HL-60 (cell line): Measurements from ENCODE around the gene PIP5K1C.

Experiments used
- DNase-seq, 2 experiments: peaks; one replicate each; pipeline ENCODE4 v3.0.0-alpha.2; 2010 to 2020; ENCODE audit warnings: low read depth in 1 of 2, low spot score in 1 of 2
- H3K27ac ChIP-seq: fragments of 250-450 bp; sonication (Bioruptor Pico); replicated peaks from 2 replicates; pipeline ENCODE4 v1.5.1; 2020; ENCODE audit warnings: mild to moderate bottlenecking, moderate library complexity
- H3K27me3 ChIP-seq: fragments of 250-450 bp; sonication (Bioruptor Pico); 2 replicates; pipeline ENCODE4 v1.5.1; 2021; ENCODE audit warnings: mild to moderate bottlenecking, moderate library complexity; ENCODE audit not compliant: insufficient read depth, poor library complexity, severe bottlenecking
- H3K4me3 ChIP-seq: replicated peaks from 2 replicates; pipeline ENCODE4 v1.5.1; 2011; ENCODE audit warnings: mild to moderate bottlenecking, control low read depth, low read length; ENCODE audit not compliant: insufficient read depth
- GABPA ChIP-seq: IDR thresholded peaks from 2 replicates; pipeline ENCODE4 v1.6.1; 2012; ENCODE audit warnings: low read depth
- POLR2AphosphoS5 ChIP-seq: IDR thresholded peaks from 2 replicates; pipeline ENCODE4 v1.6.1; 2012; ENCODE audit warnings: low read depth
- REST ChIP-seq: IDR thresholded peaks from 2 replicates; pipeline ENCODE4 v1.6.1; 2012; ENCODE audit warnings: low read depth; ENCODE audit not compliant: insufficient replicate concordance
- SPI1 ChIP-seq: IDR thresholded peaks from 2 replicates; pipeline ENCODE4 v1.6.1; 2012; ENCODE audit warnings: low read depth, mild to moderate bottlenecking, borderline replicate concordance
- TF ChIP-seq, protein P1 (sequence below): IDR thresholded peaks from one replicate; pipeline ENCODE4 v1.5.1; 2011; ENCODE audit warnings: low read length, control low read depth, inconsistent platforms; ENCODE audit not compliant: insufficient read depth

The PIP5K1C gene

DNA sequence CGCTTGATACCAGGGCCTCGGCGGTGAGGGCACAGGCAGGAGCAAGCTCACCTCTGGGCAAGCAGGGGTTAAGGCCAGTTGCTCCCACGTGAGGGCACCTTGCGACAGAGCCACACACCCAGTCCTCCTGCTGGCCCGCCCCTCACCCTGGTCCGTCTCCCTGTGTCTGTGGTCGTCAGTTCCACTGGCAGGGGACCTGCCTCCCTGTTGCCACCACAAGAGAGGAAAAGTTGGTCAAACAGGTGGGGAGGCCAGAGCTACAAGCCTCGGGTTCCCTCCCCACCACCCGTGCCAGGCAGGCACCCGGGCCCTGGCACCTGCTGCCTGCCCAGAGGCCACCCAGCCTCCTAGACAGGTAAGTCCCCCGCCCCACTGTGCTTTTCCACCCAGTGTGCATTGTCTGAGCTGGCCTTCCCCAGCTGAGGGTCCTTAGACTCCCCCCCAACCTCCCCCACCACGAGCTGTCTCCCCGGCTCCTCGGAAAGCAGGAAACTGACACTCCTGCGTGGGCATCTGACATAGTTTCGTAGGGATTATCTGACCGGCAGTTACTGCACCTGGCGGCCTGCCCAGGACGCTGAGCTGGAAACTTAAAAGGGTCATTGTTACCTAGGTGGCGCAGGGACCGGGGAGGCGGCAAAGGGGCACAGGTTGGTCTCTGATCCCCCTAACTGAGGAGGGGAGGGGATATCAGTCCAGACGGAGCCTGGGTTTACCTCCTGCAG, 8.1 kb upstream of the PIP5K1C start, which contains the start of gene TJP3:
Gene TJP3, plus strand, starts transcription at position 178 of the 725 bp plus-strand sequence. CDS start 20,049 bp downstream, outside the sequence.
- H3K27ac ChIP-seq = no peak within 1 kb of the TSS
- TF ChIP-seq, protein P1, sequence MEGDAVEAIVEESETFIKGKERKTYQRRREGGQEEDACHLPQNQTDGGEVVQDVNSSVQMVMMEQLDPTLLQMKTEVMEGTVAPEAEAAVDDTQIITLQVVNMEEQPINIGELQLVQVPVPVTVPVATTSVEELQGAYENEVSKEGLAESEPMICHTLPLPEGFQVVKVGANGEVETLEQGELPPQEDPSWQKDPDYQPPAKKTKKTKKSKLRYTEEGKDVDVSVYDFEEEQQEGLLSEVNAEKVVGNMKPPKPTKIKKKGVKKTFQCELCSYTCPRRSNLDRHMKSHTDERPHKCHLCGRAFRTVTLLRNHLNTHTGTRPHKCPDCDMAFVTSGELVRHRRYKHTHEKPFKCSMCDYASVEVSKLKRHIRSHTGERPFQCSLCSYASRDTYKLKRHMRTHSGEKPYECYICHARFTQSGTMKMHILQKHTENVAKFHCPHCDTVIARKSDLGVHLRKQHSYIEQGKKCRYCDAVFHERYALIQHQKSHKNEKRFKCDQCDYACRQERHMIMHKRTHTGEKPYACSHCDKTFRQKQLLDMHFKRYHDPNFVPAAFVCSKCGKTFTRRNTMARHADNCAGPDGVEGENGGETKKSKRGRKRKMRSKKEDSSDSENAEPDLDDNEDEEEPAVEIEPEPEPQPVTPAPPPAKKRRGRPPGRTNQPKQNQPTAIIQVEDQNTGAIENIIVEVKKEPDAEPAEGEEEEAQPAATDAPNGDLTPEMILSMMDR = no peak
- TF ChIP-seq SPI1 = no peak

GRCh38 chr19:3707868-3708206, 7.6 kb upstream of the PIP5K1C start:
- no peak overlapping the region for H3K4me3 ChIP-seq
- H3K27ac ChIP-seq = no peak overlapping the region
- H3K27me3 ChIP-seq = peaks cover 26% of the 10 kb centered on the region
- DNase-seq = no peak
- TF ChIP-seq, protein P1 = no peak
- TF ChIP-seq SPI1 (no peak), REST (no peak), POLR2AphosphoS5 (no peak), GABPA (no peak)

More for the DNA sequence above, 8.1 kb upstream of the PIP5K1C start, which contains the start of gene TJP3:
- Histone ChIP-seq H3K4me3 (no peak within 1 kb of the TSS), H3K27me3 (peaks cover 29% of the 10 kb centered on the region)
- DNase-seq = peak in 1 of 2 experiments; percentile 34

DNA sequence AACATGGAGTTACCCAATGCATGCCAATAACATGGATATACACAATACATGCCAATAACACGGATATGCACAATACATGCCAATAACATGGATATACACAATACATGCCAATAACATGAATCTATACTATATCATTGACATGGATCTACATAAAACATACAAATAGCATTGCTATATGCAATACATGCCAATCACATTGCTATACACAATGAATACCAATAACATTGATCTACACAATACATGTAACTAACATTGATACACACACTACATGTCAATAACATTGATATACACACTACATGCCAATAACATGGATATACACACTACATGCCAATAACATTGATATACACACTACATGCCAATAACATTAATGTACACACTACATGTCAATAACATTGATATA, 932 bp upstream of the PIP5K1C start:
- Histone ChIP-seq H3K27ac (no peak overlapping the region), H3K4me3 (no peak overlapping the region)
- DNase-seq = no peak

More for the DNA sequence above, 932 bp upstream of the PIP5K1C start:
- TF ChIP-seq POLR2AphosphoS5 (no peak), GABPA (no peak), REST (no peak), SPI1 (no peak)
- TF ChIP-seq, protein P1 = no peak
- peaks cover 2% of the 10 kb centered on the region for H3K27me3 ChIP-seq
